VCaP (cell line): ENCODE data around the gene NFIB.

Source experiments
- H3K27ac ChIP-seq: fragments of 450-650 bp; 2 replicates; pipeline ENCODE4 v1.5.1; 2017
- CTCF ChIP-seq: fragments of 450-650 bp; conservative IDR thresholded peaks from 2 replicates; pipeline ENCODE4 v1.5.1; 2017; ENCODE audit warnings: mild to moderate bottlenecking, moderate library complexity

NFIB gene

DNA sequence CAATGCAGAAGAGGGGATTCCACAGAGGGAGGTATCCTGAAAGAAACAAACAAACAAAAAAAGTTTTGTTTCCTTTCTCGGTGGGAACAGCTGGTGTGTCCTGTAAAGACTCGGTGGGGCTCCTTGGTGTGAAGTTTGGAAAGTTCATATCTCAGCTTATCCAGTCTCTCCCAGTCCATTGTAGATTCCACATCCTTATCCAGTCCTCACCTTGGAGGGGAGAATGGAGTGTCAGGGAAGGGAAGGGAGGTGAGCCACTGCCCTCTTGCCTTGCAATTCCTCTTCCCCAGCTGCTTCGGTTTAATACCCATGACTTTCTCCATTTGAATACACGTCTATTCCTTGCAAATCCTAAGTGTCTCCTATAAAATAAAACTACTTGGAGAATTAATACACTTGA is 234.5 kb downstream of the NFIB start:
- no peak overlapping the region for H3K27ac ChIP-seq
- no peak for TF ChIP-seq CTCF

DNA sequence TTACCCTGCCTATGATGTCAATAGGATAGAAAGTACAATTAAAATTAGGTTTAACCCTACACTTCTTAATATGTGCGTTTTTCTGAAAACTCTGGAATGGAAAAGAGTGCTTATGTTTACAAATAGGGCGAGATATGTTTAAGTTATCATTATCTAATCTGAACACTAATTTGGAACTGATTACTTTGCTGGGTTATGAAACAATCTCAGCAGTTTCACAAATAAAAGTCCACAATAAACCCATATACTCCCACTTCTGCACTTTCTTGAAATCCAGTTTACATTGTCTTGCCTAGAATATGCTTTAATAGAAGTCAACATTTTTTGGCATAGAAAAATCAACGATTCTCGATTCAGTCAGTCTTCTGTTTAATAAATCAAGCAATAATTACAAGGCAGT is 236.3 kb downstream of the NFIB start:
- H3K27ac ChIP-seq, result no peak overlapping the region
- no peak for TF ChIP-seq CTCF

GRCh38 chr9:14075218-14075617 is 238.7 kb downstream of the NFIB start:
- no peak for TF ChIP-seq CTCF
- no peak overlapping the region for H3K27ac ChIP-seq

DNA sequence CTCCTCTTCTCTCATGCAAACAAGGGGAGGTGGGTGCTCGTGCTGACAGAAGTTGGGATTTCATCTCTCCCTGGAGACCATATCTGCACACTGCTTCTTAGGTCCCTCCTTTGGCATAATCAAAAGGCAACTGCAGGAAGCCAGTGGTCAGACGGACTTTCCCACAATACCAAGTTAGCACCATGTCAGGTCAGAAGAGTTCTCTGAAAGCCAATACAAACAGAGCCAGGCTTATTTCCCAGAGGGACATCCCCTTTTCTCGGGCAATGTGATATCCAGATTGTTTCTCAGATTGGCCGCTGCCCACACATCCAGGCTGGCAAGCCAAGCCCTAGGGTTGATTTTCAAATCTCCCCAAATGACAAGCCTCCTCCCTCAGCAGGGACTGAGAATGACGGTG is 241.1 kb downstream of the NFIB start:
- H3K27ac ChIP-seq, result no peak overlapping the region
- TF ChIP-seq CTCF, result no peak

DNA sequence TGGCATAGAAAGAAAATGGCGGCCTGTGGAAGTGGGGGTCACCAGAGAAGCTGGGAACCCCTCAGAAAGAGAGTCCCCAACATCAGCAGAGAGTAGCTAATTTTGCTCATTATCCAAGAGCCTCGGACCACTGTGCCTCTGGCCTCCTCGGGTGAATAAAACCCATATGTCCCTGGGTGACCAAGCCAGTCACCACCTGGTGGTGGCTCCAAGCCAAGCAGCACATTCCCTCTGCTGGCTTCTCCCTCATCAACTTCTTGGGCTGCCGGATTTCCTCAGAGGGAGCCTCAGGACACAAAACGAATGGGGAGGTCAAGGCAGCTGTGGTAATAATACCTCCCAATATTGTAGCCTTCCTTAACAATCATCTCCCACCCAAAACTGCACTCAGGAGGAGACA is 242.5 kb downstream of the NFIB start:
- no peak for TF ChIP-seq CTCF
- H3K27ac ChIP-seq, result no peak overlapping the region

DNA sequence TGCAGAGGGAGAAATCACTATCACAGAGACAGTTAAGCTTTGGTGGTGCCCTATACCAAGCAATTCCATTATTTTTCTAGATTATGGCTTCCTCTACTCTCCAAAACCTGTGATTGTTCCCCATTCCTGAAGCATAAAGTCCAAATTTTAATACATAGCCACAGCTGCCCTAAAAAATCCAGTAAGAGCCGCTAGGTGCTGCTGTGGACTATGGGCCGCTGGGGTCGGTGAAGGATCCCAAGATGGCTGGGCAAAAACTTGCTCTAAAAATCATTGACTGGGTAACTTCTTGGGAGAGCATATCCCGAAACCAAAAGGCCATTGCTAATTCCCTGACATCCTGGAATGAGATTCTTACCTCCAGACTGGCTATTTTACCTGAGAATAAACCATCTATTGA is 245.3 kb downstream of the NFIB start:
- H3K27ac ChIP-seq, result no peak overlapping the region
- no peak for TF ChIP-seq CTCF

- no peak for TF ChIP-seq CTCF
- H3K27ac ChIP-seq, result peak overlapping the region; percentile 77
Observed at GRCh38 chr9:14066831-14067230, 247.1 kb downstream of the NFIB start.

GRCh38 chr9:14066032-14066431 is 247.9 kb downstream of the NFIB start:
- peak overlapping the region; percentile 77 for H3K27ac ChIP-seq
- TF ChIP-seq CTCF, result no peak
